Left lung (tissue), 10 donors: ENCODE data around the gene PHKA2. TPM values are rescaled to one million over a fixed set of nuclear protein-coding genes. Genes with fewer than 3 reads are reported as not detected.
"Not testable (repeated sequence)": the region's sequence is repeated elsewhere in the genome, so short reads cannot be mapped to it uniquely, and the experiment has no call there.

Experiments
- ATAC-seq: fragments of 200-7000 bp; cut with Tn5 transposase; one replicate; pipeline ENCODE4 v1.9.1; 2020; ENCODE audit warnings: moderate library complexity
- DNase-seq, 4 donors: peaks; one replicate each; pipeline ENCODE4 v3.0.0-alpha.2; 2013 to 2020
- H3K27ac ChIP-seq, 2 donors: fragments of 200-600 bp; sonication (generic) in 1 of 2; one replicate each; pipeline versions ENCODE4 v1.5.0 to v1.8.0; 2020 to 2021
- H3K27me3 ChIP-seq, 2 donors: fragments of 200-600 bp; sonication (generic) in 1 of 2; one replicate each; pipeline versions ENCODE4 v1.5.0 to v1.8.0; 2020 to 2021
- H3K36me3 ChIP-seq, 2 donors: fragments of 200-600 bp; sonication (generic) in 1 of 2; one replicate each; pipeline versions ENCODE4 v1.5.0 to v1.8.0; 2020 to 2021
- H3K4me1 ChIP-seq, 2 donors: fragments of 200-600 bp; one replicate each; pipeline ENCODE4 v1.8.0; 2021
- H3K4me3 ChIP-seq, 2 donors: fragments of 200-600 bp; sonication (generic) in 1 of 2; one replicate each; pipeline versions ENCODE4 v1.5.0 to v1.8.0; 2020 to 2021; ENCODE audit warnings: mild to moderate bottlenecking in 1 of 2
- H3K9me3 ChIP-seq, 2 donors: fragments of 200-600 bp; sonication (generic) in 1 of 2; one replicate each; pipeline versions ENCODE4 v1.5.0 to v1.8.0; 2020 to 2021
- intact Hi-C, 2 donors: fragments of 100-400 bp; cut with DNase I; formaldehyde crosslinking; loops; one replicate each; pipeline versions ENCODE4 v1.11.2 to v1.14.2; 2022
- polyA plus RNA-seq, 6 donors: library from polyadenylated mRNA; unstranded; fragments of 120-200 nt; gene quantifications; one replicate each; pipeline ENCODE4 v1.2.1, GENCODE V29; 2013; ENCODE audit not compliant: insufficient read length in 6 of 6
- total RNA-seq, 2 donors: library from RNA; stranded (reverse); fragmentation: NEBNext Ultra II Directional; extraction: Animal tissue kit (Norgen Biotek cat#: 25700); gene quantifications; one replicate each; pipeline ENCODE4 v1.2.1, GENCODE V29; 2021
- TF ChIP-seq, protein P1 (sequence below), 2 donors: fragments of 200-600 bp; sonication (generic) in 1 of 2; IDR thresholded peaks; one replicate each; pipeline versions ENCODE4 v1.5.0 to v1.8.0; 2021; ENCODE audit warnings: antibody characterized with exemption in 2 of 2
- donor health status: DM: no; HTN: yes; CAD: no.
- donor health status: DM: no; HTN: no; CAD: no.

Gene PHKA2
- total and polyA plus RNA-seq, 8 donors = 26.1 to 45.8 (median 38.0) TPM

DNA sequence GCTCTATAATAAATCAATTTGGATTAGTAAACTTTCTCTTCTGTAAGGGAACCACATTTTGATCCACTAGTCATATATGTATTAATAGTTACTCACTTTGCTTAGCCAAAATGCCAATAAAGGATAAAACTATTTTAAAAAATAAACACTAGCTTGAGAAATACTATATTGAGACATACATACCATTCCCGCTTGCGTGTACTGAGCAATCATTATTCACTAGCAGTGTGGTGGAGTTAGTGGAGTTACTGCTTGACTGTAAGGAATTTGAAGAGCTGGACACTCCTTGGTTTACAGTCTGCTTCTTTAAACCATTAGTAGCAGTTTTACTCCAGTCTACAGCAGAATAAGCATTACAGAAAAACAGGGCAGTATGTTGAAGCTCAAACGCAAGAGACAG lies 10.8 kb upstream of the PHKA2 start:
- Histone ChIP-seq H3K36me3 (no peaks in the 10 kb centered on the region), H3K4me3 (no peak overlapping the region), H3K9me3 (no peaks in the 10 kb centered on the region), H3K4me1 (peaks cover 0 to 3% of the 10 kb centered on the region in 2 donors), H3K27me3 (peaks cover 0 to 8% of the 10 kb centered on the region in 2 donors), H3K27ac (peak overlapping the region in 1 of 2 donors; percentile 44)
- TF ChIP-seq, protein P1, sequence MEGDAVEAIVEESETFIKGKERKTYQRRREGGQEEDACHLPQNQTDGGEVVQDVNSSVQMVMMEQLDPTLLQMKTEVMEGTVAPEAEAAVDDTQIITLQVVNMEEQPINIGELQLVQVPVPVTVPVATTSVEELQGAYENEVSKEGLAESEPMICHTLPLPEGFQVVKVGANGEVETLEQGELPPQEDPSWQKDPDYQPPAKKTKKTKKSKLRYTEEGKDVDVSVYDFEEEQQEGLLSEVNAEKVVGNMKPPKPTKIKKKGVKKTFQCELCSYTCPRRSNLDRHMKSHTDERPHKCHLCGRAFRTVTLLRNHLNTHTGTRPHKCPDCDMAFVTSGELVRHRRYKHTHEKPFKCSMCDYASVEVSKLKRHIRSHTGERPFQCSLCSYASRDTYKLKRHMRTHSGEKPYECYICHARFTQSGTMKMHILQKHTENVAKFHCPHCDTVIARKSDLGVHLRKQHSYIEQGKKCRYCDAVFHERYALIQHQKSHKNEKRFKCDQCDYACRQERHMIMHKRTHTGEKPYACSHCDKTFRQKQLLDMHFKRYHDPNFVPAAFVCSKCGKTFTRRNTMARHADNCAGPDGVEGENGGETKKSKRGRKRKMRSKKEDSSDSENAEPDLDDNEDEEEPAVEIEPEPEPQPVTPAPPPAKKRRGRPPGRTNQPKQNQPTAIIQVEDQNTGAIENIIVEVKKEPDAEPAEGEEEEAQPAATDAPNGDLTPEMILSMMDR (IDR thresholded peaks at IDR 0.05) = no peak
- intact Hi-C loops = no loop called here
- ATAC-seq = peak; percentile 86
- no peak for DNase-seq

- H3K27ac ChIP-seq = no peak overlapping the region
- H3K27me3 ChIP-seq = peaks cover 0 to 3% of the 10 kb centered on the region in 2 donors
- DNase-seq = no peak
- H3K9me3 ChIP-seq = no peaks in the 10 kb centered on the region
- ATAC-seq = peak; percentile 46
- H3K4me3 ChIP-seq = no peak overlapping the region
- peaks cover 0 to 3% of the 10 kb centered on the region in 2 donors for H3K4me1 ChIP-seq
- TF ChIP-seq, protein P1 (IDR thresholded peaks at IDR 0.05) = no peak
- no peaks in the 10 kb centered on the region for H3K36me3 ChIP-seq
- intact Hi-C loops = no loop called here
Measured at GRCh38 chrX:18992829-18993228, 8.9 kb upstream of the PHKA2 start.

GRCh38 chrX:18985186-18985435 lies 1.2 kb upstream of the PHKA2 start:
- peak overlapping the region; percentile 59 to 71 for H3K4me3 ChIP-seq
- H3K27ac ChIP-seq = peak overlapping the region; percentile 82 to 91
- H3K9me3 ChIP-seq = no peaks in the 10 kb centered on the region
- no peaks in the 10 kb centered on the region for H3K27me3 ChIP-seq
- H3K4me1 ChIP-seq = peaks cover 0 to 9% of the 10 kb centered on the region in 2 donors
- TF ChIP-seq, protein P1 (IDR thresholded peaks at IDR 0.05) = no peak
- ATAC-seq = no peak
- DNase-seq = no peak
- intact Hi-C loops = no loop called here
- no peaks in the 10 kb centered on the region for H3K36me3 ChIP-seq

DNA sequence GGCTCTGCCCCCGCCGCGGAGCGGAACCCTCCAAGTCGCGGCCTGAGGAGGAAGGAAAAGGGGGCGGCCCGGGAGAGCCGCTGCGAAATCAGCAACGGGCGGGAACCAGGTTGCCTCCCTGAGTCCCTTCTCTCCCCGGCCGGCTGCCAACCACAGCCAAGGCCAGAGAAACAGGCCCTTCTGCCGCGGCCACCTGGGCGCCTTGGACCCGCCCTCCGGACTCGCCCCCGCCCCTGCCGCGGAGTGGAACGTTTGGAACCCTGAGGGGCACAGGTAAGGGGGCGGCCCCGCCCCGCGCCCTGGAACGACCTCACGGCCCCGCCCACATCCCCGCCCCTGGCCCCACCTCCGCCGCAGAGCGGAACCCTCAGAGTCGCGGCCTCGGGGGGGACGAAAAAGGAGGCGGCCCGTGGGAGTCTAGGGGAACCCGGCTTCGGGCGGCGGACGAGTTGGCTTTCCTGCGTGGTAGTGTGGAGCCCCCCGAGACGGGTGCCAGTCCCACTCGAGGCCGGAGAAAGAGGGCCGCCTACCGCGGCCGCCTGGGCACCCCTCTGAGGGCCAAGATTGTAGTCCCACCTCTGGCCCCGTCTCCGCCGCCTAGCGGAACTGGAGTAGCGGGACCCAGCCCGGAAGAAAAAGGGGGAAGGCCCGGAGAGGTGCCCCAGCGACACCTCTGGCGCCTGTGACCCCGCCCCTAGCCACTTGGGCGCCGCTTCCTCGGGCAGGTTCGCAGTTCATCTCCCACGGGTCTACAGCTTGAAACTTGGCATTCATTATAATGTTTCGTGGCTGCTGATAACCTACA lies 669 bp upstream of the PHKA2 start:
- Histone ChIP-seq H3K27ac (peak overlapping the region; percentile 82 to 91), H3K4me3 (peak overlapping the region; percentile 59 to 71), H3K36me3 (no peaks in the 10 kb centered on the region), H3K27me3 (no peaks in the 10 kb centered on the region), H3K9me3 (no peaks in the 10 kb centered on the region), H3K4me1 (peaks cover 0 to 9% of the 10 kb centered on the region in 2 donors)
- intact Hi-C loops = no loop called here
- DNase-seq (peak; percentile 68 to 92 (median 82)), ATAC-seq (peak; percentile 97)
- TF ChIP-seq, protein P1 (IDR thresholded peaks at IDR 0.05) = peak; percentile 39 to 44

DNA sequence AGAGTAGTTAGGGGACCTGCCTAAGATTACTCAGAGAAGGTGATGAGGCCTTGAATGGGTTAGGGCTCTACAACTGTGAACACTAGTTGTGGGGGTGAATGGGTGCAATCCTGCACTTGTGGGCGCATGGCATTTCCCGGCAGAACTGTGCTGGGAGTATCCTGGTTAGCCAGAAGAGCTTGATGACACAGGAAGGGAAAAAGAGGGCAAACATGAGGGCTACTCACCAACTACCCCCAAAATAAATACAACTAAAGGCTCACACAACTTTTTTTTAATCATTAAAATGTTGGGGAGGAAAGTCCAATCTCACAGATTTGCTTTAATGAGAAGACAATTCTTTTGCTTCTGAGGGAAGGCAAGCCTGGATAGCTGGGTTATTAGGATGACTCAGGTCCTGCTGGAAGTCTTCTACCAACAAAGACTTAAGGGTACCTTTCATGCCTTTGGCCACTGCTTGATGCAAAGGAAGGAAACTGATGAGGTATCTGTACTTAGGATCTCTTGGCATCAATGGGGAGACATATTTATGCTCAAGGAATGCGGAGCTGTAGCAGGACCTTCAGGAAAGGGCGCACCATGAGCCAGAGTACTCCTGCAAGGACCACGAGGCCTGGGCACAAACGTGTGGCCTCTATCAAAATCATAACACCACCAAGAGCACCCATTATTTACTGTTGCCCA lies 2.6 kb downstream of the PHKA2 start:
- Histone ChIP-seq H3K4me1 (peaks cover 0 to 9% of the 10 kb centered on the region in 2 donors), H3K4me3 (no peak overlapping the region), H3K9me3 (no peaks in the 10 kb centered on the region), H3K36me3 (no peaks in the 10 kb centered on the region), H3K27me3 (peaks cover 0 to 3% of the 10 kb centered on the region in 2 donors), H3K27ac (no peak overlapping the region)
- no peak for DNase-seq
- no peak for ATAC-seq
- intact Hi-C loops = no loop called here
- TF ChIP-seq, protein P1 (IDR thresholded peaks at IDR 0.05) = no peak

DNA sequence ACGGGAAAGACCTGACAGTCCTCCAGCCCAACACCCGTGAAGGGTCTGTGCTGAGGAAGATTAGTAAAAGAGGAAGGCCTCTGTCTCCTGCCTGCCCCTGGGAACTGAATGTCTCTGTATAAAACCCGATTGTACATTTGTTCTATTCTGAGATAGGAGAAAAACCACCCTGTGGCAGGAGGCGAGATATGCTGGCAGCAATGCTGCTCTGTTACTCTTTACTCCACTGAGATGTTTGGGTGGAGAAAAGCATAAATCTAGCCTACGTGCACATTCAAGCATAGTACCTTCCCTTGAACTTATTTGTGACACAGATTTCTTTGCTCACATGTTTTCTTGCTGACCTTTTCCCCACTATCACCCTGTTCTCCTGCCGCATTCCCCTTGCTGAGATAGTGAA lies 3.7 kb downstream of the PHKA2 start:
- H3K9me3 ChIP-seq, H3K27me3 ChIP-seq, ATAC-seq, H3K36me3 ChIP-seq, H3K4me3 ChIP-seq, intact Hi-C loops, H3K4me1 ChIP-seq, DNase-seq, H3K27ac ChIP-seq: not testable (repeated sequence)
